Left renal pelvis (tissue), 4 donors: ENCODE data around the gene DAB1. TPM values are rescaled to one million over a fixed set of nuclear protein-coding genes. Genes with fewer than 3 reads are reported as not detected.

ENCODE experiments used
- DNase-seq, 4 donors: peaks; one replicate each; pipeline ENCODE4 v3.0.0-alpha.2; 2013; ENCODE audit warnings: low read depth in 4 of 4, low spot score in 3 of 4
- polyA plus RNA-seq, 4 donors: library from polyadenylated mRNA; unstranded; fragments of 120-200 nt; gene quantifications; one replicate each; pipeline ENCODE4 v1.2.1, GENCODE V29; 2013; ENCODE audit not compliant: insufficient read length in 4 of 4

Gene DAB1
- polyA plus RNA-seq, 4 donors, result 0.94 to 7.8 (median 7.0) TPM

DNA sequence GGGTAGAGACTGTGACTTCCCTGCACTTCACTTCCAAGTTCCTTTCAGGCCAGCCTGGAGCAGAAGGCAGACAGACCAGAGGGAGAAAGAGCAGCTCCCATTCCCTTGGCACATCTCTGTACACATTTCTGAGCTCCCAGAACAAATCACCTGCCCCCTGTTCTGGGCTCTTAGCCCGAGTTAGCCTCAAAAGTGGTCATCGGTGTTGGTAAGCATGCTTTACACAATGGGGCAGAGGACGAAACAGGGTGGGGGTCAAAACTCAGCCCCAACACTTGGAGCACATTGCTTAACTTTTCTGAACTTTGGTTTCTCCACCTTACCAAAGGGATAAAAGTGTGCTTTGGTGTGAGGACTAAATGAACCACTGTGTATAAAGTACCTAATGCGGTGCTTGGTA lies 98.7 kb downstream of the DAB1 start:
- DNase-seq, result no peak

DNA sequence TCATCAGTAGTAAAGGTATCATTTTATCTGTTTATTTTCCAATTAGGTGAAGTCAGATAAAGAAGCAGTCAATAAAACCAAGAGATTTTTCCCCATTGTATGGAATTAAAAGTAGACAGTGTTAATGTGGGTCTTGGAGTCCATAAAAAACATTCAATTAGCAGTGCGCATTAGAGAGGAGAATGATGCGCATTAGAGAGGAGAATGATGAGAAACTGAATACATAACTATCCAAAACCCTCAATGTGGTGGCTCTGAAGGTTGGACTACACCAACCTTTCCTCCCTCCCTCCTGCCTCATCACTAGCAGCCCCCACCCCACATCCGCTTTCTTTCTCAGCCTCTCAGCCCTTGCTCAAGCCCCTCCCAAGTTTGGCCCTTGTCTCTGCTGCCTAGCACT lies 99.5 kb downstream of the DAB1 start:
- DNase-seq, result no peak

DNA sequence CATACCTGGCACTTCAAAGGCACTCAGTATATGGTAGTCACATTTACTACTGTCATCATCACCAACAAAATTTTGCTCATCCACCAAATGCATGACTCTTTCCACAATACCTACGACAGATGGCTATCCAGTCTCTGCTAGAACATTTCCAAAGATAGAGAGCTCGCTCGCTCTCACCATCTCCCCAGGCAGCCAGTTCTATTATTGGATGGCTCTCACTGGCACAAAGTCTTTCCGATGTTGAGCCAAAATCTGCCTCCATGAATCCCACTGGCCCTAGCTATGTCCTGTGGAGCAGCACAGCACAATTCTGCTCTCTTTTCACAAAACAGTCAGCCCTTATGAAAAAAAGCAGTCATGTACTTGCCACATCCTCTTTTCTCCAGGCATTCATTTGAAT lies 102.1 kb downstream of the DAB1 start:
- no peak for DNase-seq

DNA sequence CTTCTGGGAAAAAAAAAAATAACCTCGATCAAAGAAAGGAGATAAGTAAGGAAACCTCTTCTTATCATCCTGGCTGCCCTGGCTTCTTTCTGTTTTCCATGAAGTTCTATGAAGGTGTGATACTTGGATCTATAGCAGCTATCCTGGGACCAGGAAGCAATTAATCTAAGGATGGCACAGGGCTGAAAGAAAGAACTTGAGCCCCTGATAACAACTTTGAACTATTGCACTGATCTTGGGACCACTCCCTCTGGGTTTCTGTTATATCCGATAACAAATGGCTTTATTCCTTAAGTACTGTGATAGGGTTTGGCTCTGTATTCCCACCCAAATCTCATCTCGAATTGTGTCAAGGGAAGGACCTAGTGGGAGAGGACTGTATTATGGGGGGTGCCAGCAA lies 104.1 kb downstream of the DAB1 start:
- DNase-seq, result no peak

DNA sequence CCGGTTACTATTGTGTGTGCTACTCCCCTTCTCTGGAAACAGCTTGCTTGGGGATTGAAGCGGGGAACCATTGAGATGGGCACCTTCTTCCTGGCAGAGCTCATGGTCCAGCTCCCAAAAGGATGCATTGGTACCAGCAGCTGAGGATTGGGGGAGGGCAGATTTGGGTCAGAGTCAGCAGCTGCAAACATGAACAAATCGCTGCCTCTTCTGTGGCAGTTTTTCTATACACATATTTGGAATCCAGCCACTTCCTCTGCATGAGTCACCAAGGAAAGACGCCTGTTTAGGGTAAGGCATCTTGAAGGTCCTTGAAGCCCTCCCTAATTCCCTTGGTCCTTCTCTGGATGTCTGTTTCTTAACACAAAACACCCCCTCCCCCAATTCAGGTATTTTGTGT lies 104.7 kb downstream of the DAB1 start:
- DNase-seq, result no peak

DNA sequence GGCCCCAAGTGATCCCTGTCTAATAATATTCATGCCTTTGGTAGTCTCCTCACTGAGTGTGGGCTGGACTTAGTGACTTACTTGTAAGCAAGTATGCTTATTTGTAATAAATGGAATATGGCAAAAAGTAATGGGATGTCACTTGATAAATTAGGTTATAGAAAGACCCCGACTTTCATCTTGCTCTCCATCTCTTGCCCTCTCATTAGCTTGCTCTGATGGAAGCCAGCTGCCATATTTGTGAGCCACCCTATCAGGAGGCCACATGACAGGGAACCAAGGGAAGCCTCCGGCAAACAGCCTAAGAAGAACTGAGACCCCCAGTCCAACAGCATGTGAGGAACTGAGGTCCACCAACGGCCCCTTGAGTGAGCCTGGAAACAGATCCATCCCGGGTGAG lies 107.0 kb downstream of the DAB1 start:
- no peak for DNase-seq

DNA sequence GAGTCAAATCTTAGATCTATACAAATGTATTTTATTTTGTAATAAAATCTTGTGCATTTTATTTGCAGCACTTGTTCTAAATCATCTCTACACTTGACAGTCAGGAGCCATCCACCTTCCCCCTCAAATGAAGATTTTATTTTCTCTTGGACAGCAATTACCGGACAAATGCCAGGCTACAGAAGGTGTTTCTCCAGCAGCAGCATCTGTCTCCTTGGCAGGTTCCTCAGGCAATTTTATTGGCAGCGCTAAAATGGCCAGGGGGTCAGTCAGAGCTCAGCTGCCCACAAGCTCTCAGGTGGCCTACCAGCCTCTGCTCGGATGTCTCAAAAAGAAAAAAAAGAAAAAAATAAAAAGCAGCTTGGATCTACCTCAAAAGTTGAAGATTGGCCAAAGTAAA lies 107.6 kb downstream of the DAB1 start:
- DNase-seq, result no peak

DNA sequence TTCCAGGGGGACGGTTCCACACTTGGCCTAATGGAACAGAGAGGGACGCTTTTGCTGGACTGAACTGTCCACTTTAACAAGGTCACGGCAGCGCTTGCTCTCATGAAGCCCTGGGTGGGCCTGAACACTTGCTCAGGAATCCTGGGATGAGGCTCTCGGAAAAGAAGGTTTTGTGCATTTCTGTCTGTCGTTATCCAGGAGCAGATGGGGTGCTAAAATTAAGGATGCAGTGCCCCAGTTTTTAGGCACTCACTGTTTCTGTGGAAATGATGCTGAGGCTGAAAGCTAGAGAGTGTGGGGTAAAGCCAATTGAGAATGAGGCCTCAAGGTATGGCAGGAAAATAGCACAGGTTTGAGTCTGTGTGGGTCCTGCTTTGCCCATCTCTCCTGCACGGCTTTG lies 111.0 kb downstream of the DAB1 start:
- no peak for DNase-seq

DNA sequence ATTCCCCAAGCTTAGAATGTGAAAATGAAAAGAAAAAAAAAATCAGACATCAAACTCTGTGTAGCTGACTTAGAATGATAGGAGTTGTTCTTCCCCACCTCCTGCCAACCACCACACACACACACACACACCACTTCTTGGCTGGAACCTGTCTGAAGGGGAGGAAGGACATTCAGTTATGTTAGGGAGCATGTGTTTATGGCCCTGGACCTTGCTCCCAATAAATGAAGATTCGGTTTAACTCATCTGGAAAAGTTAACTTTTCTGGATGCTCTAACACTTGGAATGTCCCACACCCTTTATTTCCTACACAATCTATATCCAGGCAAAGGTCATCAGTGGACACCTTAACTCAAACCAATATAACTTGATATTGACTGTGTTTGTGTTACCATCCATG lies 112.4 kb downstream of the DAB1 start:
- DNase-seq, result no peak

DNA sequence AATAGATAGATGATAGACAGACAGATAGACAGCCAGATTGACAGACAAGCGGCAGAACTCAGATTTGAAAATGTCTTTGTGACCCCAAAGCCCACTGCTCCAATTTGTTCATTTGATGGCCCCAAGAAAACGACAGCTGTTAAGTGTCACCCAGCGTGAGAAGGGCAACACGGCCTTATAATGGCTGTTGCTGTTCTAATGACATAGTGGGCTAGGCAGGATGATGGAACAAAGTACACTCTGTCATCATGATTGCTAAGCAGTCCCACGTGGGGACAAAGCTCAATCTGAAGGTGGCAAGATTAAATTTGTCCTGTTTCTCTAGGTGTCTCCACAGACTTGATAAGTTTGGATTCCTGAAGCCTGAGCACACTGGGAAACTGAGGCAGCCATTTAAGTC lies 112.9 kb downstream of the DAB1 start:
- DNase-seq, result no peak

DNA sequence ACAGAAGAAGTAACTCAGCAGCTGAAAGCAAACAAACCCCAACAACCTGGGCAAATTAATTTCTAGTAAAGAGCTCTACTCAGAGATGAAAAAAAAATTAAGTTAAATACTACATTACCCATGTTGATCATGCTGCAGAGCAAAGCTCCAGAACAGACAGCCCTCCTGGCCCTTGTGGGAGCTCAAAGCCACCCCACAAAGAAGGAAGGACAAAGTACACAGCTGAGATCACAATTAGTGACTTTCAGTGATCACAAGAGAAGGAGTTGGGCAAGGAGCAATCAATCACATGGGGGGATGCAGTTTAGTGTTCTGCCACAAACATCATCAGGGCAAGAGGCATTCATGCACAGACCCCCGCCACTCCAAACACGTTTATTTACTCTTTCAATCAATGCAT lies 114.2 kb downstream of the DAB1 start:
- DNase-seq, result no peak

DNA sequence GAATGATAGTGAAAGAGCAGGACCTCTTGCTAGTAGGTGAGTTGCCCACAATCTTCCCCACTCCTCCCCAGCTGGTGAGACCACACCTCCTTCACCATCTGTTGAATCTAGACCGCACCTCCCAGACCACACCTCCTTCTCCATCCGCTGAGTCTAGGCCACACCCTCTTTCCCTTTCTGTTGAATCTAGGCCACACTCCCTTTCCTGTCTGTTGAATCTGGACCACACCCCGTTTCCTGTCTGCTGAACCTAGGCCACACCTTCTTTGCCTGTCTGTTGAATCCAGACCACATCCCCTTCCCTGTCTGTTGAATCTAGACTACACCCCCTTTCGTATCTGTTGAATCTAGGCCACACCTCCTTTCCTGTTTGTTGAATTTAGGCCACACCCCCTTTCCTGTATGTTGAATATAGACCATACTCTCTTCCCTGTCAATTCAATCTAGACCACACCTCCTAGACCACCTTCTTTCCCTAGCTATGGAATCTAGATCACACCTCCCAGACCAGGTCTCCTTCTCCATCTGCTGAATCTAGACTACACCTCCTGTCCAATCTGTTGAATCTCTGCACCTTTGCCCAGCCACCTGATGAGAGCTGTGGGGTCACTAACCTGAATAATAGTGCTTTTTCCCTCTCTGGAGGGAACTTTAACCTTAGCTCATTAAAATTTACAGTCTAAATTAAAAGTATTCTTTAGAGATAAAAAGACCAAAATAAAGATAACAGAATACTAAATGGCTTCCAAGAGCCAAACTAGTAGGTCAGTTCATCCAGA lies 116.3 kb downstream of the DAB1 start:
- no peak for DNase-seq

DNA sequence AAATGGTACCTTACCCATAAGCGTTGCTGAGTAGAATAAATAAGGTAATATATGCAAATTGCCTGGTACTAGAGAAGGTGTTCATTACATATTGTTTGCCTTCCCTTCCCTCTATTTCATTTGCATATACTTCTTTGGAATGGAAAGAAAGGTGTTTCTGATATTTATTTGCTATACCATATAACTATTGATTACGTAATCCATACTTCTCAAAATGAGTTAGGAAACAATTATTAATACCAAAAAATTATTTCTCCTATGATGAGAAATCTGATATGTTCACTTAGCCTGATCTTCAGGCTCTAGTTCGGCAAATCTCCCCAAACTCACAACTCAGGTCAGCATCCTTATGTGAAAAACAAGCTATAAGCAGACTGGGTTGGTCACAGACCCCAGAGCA lies 119.3 kb downstream of the DAB1 start:
- DNase-seq, result no peak

DNA sequence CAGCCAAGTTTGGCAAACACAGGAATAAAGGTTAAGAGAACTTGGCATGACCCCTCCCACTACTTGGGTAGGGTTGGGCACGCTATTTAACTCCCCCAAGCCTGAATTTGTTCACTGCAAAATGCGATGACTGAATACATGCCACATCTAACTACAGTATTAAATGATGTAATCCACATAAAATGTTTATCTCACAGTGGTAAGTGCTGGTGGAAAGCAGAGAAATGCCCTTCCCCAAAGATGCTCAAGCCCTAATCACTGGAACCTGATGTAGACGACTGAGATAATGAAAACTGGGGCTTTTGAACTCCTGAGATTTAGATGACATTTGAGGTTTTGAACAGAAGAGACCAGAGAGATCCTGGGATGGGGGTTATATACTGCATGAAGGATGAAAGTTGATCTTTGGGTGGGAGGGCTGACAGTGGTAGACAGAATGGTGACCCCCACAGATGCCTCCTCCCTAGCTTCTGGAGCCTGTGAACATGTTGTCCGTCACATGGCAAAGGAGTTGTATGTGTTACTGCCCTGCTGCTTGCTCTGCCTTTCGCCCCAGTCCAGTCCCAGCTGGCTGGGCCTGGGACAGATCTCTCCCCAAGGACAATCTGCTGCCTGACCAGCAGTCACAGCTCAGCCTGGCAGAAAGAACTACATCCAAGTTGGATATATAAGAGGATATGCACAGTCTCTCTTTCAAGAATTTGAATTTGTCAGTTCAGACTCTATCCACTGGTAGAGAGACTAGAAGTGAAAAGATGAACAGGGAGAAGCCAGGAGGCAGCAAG lies 120.9 kb downstream of the DAB1 start:
- no peak for DNase-seq

DNA sequence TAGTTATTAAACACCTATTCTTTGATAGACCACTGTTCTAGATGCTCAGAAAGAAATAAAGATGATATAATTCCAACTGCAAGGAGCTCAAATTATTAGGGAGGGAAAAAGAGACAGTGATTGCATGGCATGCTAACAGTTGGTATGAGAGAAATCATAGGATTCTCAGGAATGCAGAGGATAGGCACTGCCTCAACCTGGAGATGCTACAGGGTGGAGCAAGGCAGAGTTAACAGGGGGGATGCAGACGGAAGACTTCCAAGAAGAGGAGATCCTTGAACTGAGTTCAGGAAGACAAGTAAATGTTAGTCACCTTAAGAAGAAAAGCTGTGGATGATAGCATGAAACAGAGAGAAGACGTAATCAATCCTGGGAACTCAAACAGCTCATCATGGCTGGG lies 123.7 kb downstream of the DAB1 start:
- no peak for DNase-seq

DNA sequence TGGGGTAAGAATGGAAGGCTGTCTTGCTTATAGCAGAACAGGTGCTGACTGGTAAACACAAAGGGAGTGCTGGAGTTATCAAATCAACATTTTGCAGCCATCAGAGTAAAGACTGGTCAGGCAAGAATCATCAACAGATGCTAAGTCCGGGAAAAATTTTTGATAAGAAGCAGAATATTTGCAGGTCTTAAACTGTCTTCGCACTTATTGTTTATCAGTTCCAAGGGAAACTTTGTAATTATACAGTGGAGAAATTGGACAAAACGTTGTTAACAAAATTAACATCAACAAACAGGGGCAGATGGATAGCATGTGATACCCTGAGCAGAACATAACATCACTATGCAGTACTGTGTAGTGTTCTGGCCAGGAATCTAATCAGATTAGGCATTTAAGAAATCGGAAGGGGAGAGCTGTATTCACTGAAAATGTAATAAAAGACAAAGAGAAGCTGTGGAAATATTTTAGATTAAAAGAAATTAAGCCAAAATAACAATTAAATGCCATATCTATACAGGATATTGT lies 127.1 kb downstream of the DAB1 start:
- no peak for DNase-seq

DNA sequence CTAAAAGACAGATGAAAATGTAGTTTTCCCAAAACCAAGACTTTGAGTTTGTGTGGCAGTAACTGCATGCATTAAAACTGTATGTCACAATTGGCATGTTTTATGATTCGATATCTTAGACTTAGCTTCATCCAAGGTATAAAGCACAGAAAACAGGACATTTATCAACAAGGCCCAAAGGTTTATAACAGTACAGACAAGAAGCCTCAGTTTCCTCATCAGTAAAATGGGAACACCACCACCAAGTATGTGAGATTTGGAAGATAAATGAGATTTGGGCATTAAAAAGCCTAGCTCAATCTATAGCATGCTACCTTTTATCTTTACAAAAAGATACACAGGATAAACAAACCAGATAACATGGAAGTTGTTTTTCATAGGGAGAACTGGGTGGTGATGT lies 128.5 kb downstream of the DAB1 start:
- no peak for DNase-seq

DNA sequence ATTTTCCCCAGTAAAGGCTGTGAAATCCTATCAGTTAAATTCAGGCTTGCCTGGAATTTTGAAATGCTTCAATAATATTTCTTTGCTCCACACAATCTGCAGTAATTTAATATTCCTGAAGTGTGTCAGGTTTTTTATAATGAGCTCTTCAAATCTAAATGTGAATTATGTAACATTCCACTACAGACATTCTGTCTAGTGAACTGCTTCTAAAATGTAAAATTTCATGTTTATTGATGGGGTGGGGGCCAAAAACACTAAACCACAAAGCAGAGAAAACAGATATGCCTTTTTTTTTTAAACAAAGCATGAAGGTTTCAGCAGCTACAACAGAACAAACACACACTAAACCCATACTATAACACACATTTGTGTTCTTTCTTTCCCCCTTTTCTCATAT lies 129.7 kb downstream of the DAB1 start:
- no peak for DNase-seq

DNA sequence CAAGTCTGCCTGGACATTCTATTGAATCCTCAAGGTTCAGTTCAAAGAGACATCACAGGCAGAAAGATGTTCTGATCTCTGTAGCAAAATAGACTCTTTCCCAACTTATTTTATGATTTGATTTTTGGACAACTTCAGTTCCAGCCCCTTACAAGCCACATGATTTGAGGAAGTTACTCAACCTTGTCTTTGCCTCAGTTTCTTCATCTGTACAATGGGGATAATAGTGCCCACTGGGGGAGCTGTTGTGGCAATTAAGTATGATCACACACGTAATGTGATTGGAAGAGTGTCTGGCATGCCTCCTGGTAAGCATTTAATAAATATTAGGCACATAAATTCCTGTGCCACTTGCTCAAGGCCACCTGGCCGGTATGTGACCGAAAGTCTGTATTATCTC lies 130.6 kb downstream of the DAB1 start:
- no peak for DNase-seq

DNA sequence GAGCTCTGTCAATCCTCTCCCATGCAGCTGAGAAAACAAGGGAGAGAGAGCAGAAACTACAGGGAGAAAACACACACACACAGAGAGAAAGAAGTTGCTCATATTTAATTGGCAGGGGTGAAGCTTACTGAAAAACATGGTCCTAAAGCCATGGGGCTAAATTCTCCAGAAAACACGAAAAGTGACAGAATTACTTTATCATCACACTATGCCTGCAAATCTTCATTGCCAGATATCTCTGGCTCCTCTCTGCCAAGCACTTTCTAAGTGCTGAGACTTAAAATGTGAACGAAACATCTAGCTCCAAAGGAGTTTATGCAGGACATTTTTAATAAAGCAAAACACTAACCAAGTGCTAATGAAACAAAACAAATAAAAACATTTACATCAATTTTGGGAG lies 134.1 kb downstream of the DAB1 start:
- no peak for DNase-seq

DNA sequence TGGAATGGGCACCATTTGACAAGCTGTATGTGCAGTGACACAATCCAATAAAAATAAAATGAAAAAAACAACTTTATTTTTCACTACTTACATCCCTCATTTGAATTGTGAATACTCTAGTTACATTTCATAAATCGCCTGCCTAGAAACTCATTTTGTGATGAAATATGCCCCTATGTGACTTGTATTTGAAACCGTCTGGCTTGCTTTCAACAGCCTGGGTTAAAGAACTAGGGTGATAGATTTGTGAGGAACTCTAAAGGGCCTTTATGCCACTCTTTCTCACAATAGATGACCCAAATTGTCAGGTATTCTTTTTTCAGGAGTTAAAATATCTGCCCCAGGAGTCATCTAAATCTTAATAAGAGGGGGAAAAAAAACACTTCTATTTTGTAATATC lies 137.9 kb downstream of the DAB1 start:
- DNase-seq, result no peak

DNA sequence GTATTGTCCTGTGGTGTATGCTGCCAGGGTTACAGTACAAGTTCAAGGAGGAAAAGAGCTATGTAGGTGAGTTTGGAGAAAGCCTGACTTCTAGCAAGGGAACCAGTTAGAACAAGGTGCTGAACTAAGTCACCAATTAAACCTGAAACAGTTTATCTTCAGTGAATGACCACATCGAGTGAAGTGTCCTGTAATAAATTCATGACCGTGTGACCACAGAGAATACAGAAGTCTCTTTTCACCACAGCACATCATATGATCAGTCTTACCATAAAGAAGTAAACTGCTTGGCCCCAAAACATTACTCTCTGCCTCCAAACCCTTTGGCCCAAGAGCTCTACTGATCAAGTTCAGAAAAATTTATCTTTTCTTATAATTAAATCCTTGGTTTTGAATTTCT lies 141.4 kb downstream of the DAB1 start:
- DNase-seq, result no peak
